ENCODE results near the gene SMO.
"Not testable (repeated sequence)": the region's sequence is repeated elsewhere in the genome, so short reads cannot be mapped to it uniquely, and the experiment has no call there.

SMO gene

DNA sequence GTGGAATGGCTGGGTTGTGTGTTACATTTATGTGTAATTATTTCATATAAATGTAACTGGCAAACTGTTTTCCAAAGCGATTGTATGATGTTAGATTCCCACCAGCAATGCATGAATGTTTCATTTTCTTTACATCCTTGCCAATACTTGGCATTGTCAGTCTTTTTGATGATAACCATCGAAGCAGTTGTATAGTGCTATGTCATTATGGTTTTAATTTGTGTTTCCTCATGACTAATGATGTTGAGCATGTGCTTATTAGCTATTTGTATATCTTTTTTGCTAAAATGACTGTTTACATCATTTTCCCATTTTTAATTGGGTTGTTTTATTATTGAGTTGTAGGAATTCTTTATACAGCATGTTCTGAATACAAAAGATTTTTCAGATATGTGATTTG lies 58.7 kb downstream of the SMO start:
- no peak overlapping the region for H3K27ac Mint-ChIP-seq
- H3K27me3 Mint-ChIP-seq = no peaks in the 10 kb centered on the region
- H3K9me3 Mint-ChIP-seq = no peaks in the 10 kb centered on the region
- no peak overlapping the region for H3K4me3 Mint-ChIP-seq
- ATAC-seq (replicated peaks) (no peak), DNase-seq (no peak)
- no peaks in the 10 kb centered on the region for H3K36me3 Mint-ChIP-seq (ENCODE audit: insufficient read depth)
- H3K4me1 Mint-ChIP-seq (ENCODE audit: low read depth in 2 of 2) = peaks cover 1 to 4% of the 10 kb centered on the region in 2 donors

- H3K4me1 Mint-ChIP-seq (ENCODE audit: low read depth in 2 of 2) = peaks cover 0 to 4% of the 10 kb centered on the region in 2 donors
- H3K9me3 Mint-ChIP-seq = no peaks in the 10 kb centered on the region
- H3K4me3 Mint-ChIP-seq = no peak overlapping the region
- no peak for ATAC-seq (replicated peaks)
- no peaks in the 10 kb centered on the region for H3K36me3 Mint-ChIP-seq (ENCODE audit: insufficient read depth)
- H3K27me3 Mint-ChIP-seq = no peaks in the 10 kb centered on the region
- H3K27ac Mint-ChIP-seq = no peak overlapping the region
- DNase-seq = no peak
Measured at GRCh38 chr7:129252128-129252527, 63.7 kb downstream of the SMO start.

DNA sequence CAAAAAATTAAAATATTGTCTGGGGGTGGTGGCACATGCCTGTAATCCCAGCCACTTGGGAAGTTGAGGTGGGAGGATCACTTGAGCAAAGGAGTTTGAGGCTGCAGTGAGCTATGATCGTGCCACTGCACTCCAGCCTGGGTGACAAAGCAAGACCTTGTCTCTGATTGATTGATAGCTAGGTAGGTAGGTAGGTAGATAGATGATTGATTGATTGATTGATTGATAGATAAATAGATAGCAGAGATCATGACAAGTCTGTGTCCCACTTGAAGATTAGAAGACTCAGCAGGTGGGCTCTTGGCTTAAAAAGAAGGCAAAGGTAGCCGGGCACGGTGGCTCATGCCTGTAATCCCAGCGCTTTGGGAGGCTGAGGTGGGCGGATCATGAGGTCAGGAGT lies 64.2 kb downstream of the SMO start:
- H3K9me3 Mint-ChIP-seq; H3K4me3 Mint-ChIP-seq; H3K4me1 Mint-ChIP-seq (ENCODE audit: low read depth in 2 of 2); DNase-seq; H3K36me3 Mint-ChIP-seq (ENCODE audit: insufficient read depth); H3K27me3 Mint-ChIP-seq; H3K27ac Mint-ChIP-seq; ATAC-seq (replicated peaks): not testable (repeated sequence)

GRCh38 chr7:129255800-129256199 lies 67.4 kb downstream of the SMO start:
- ATAC-seq (replicated peaks) = no peak
- H3K27me3 Mint-ChIP-seq = no peaks in the 10 kb centered on the region
- H3K9me3 Mint-ChIP-seq = no peaks in the 10 kb centered on the region
- H3K4me1 Mint-ChIP-seq (ENCODE audit: low read depth in 2 of 2) = peaks cover 8 to 12% of the 10 kb centered on the region in 2 donors
- no peak overlapping the region for H3K4me3 Mint-ChIP-seq
- H3K27ac Mint-ChIP-seq = no peak overlapping the region
- H3K36me3 Mint-ChIP-seq (ENCODE audit: insufficient read depth) = no peaks in the 10 kb centered on the region
- DNase-seq = no peak

DNA sequence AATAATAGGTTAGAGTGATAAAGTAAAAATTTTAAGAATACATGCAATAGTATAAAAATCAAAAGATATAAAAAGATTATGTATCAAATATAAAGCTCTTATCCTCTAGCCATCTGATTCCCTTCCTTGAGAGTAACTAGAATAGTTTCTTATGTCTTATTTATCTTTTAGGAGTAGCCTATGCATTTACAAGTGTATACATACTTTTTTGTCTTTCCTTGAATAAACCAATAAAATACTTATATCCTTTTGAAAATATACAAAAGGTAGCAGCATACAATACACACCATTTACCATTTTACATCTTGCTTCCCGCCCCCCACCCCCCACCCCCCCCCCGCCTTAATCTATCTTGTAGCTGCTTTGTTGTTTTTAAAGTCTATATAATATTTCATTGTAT lies 67.8 kb downstream of the SMO start:
- no peak for ATAC-seq (replicated peaks)
- Mint-ChIP-seq H3K4me1 (ENCODE audit: low read depth in 2 of 2) (peaks cover 7 to 12% of the 10 kb centered on the region in 2 donors), H3K27me3 (no peaks in the 10 kb centered on the region), H3K27ac (no peak overlapping the region), H3K4me3 (no peak overlapping the region), H3K36me3 (ENCODE audit: insufficient read depth) (no peaks in the 10 kb centered on the region), H3K9me3 (no peaks in the 10 kb centered on the region)
- no peak for DNase-seq

DNA sequence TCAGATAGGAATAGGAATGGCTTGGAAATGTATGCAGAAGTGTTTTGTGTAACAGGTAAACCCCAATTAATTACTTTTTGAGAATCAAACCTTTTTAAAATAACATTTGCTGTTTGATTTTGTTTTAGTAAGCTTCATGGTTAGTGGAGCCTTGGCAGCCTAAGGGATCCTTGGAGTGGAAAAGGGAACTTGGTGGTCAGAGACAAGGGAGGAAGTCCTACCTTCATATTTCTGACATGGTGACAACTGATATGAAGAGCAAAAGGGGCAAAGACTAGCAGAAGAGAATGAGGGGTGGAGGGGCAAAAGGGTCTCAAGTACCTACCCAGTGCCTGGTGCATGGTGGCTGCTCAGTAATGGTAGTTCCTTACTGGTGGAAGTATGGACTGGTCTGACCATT lies 68.7 kb downstream of the SMO start:
- ATAC-seq (replicated peaks) (no peak), DNase-seq (no peak)
- Mint-ChIP-seq H3K4me1 (ENCODE audit: low read depth in 2 of 2) (peaks cover 11 to 13% of the 10 kb centered on the region in 2 donors), H3K27me3 (no peaks in the 10 kb centered on the region), H3K36me3 (ENCODE audit: insufficient read depth) (no peaks in the 10 kb centered on the region), H3K4me3 (no peak overlapping the region), H3K9me3 (no peaks in the 10 kb centered on the region), H3K27ac (no peak overlapping the region)

DNA sequence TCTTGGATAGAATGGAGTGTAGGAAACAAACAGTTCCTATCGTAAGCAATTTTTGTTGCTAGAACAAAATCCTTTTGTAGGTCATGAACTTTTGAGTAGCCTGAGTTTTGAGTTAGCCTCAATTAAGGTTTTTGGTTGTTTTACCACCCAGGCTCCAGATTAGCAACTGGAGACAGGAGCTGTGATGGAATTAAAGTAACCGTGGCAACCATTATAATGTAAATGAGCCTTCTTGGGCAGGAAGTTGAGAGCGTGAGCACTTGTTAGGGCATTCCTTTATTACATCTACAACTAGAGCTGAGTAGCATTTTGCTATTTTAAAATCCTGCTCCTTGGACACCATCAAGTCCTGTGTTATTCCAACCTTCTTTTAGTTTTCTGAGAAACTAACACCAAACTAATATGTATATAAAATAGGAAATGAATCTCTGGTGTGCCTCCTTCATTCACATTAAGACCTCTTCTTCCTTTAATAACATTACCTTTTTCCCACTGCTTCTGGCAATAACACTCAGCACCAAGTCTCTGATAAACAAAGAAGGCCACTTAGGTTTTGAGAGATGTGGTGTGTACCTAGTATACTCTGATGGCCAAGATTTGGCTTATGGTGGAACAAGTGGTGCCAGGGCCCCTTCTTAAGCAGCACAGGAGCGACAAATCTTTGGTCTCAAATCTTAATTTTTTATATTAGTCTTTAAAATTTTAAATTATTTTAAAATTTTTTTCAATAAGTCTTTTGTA lies 70.4 kb downstream of the SMO start:
- Mint-ChIP-seq H3K27me3 (no peaks in the 10 kb centered on the region), H3K27ac (peak overlapping the region in 1 of 2 donors; percentile 62), H3K4me3 (peak overlapping the region; percentile 20 to 52), H3K4me1 (ENCODE audit: low read depth in 2 of 2) (peaks cover 19 to 21% of the 10 kb centered on the region in 2 donors), H3K36me3 (ENCODE audit: insufficient read depth) (no peaks in the 10 kb centered on the region), H3K9me3 (no peaks in the 10 kb centered on the region)
- peak; percentile 40 for ATAC-seq (replicated peaks)
- no peak for DNase-seq

GRCh38 chr7:129262324-129262723 lies 73.9 kb downstream of the SMO start:
- Mint-ChIP-seq H3K36me3 (ENCODE audit: insufficient read depth) (no peaks in the 10 kb centered on the region), H3K27ac (peak overlapping the region in 1 of 2 donors; percentile 66), H3K27me3 (no peaks in the 10 kb centered on the region), H3K9me3 (no peaks in the 10 kb centered on the region), H3K4me3 (peak overlapping the region; percentile 30 to 47), H3K4me1 (ENCODE audit: low read depth in 2 of 2) (peaks cover 19 to 21% of the 10 kb centered on the region in 2 donors)
- ATAC-seq (replicated peaks) (peak; percentile 65), DNase-seq (peak in 1 of 3 experiments; percentile 5)

Data from effector memory CD8-positive, alpha-beta T cell (primary cell).